ENCODE results near the gene ZNF888. TPM values are rescaled to one million over a fixed set of nuclear protein-coding genes. Genes with fewer than 3 reads are reported as not detected.

The ZNF888 gene
- total and polyA plus RNA-seq, 2 experiments from 2014 or later, result 2.3 to 8.3 TPM

DNA sequence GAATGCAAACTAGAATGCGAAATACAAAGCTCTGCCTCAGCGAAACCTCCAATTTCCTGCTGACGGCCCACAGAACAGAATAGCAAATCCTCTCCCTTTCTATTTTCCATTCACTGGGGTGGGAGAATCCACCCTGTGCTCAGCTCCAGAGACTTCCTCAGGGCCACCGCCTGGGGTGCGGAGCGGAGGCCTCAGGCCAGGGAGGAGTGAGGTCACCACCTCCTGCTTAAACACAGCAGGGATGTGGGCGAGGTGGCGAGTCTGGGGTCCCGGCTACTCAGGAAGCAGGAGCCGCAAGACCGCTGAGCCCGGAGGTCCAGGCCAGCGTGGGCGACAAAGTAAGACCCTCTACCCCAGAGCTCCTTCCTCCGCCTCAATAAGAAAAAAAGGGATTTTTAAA lies 25.1 kb downstream of the ZNF888 start (continued):
- TF ChIP-seq CTCF (conservative IDR thresholded peaks at IDR 0.05; ENCODE audit: low read depth in 2 of 2), result no peak

- H3K4me3 Mint-ChIP-seq, result peak within 1 kb of the TSS; percentile 93
- no peaks in the 10 kb centered on the region for H3K27me3 ChIP-seq (ENCODE audit: insufficient read depth)
- DNase-seq (ENCODE audit: low spot score), result peak; percentile 99
- ATAC-seq, result peak; percentile 96
- no peaks in the 10 kb centered on the region for H3K9me2 ChIP-seq (ENCODE audit: insufficient read depth)
- H3K4me2 ChIP-seq, result peak within 1 kb of the TSS; percentile 95
- peak within 1 kb of the TSS; percentile 52 for H2AFZ ChIP-seq
- H3K4me1 ChIP-seq (ENCODE audit: insufficient read depth), result peaks cover 19% of the 10 kb centered on the region
- peaks cover 41% of the 10 kb centered on the region for H3K79me2 ChIP-seq (replicated peaks; ENCODE audit: insufficient read depth)
- H3K27ac Mint-ChIP-seq, result peak within 1 kb of the TSS; percentile 99
- H3F3A ChIP-seq (replicated peaks; ENCODE audit: low read depth), result no peaks in the 10 kb centered on the region; the same call in 1 of the 2 replicates
- H3K36me3 ChIP-seq (ENCODE audit: insufficient read depth), result peaks cover 9% of the 10 kb centered on the region
- peaks cover 10% of the 10 kb centered on the region for H3K27me3 Mint-ChIP-seq (ENCODE audit: insufficient read depth, low read depth, poor library complexity)
- peak within 1 kb of the TSS; percentile 95 for H3K27ac ChIP-seq (ENCODE audit: low read depth)
- H3K36me3 Mint-ChIP-seq (ENCODE audit: low read depth), result peaks cover 31% of the 10 kb centered on the region
- peaks cover 19% of the 10 kb centered on the region for H3K4me1 Mint-ChIP-seq
- peak within 1 kb of the TSS; percentile 97 for H3K4me3 ChIP-seq
- H3K9me3 Mint-ChIP-seq, result peaks cover 2% of the 10 kb centered on the region; the same call in 2 of the 3 replicates
- peaks cover 16% of the 10 kb centered on the region; the same call in 1 of the 2 replicates for H4K20me1 ChIP-seq (replicated peaks; ENCODE audit: insufficient read depth)
- no peak for TF ChIP-seq EZH2 (IDR thresholded peaks at IDR 0.05; ENCODE audit: low read depth, unreplicated experiment)
- no peak for TF ChIP-seq JUNB (IDR thresholded peaks at IDR 0.05; ENCODE audit: unreplicated experiment)
- TF ChIP-seq STAT1 (IDR thresholded peaks at IDR 0.05; ENCODE audit: unreplicated experiment), result no peak
- TF ChIP-seq ZNF331 (CRISPR knock-in tag; IDR thresholded peaks at IDR 0.05; ENCODE audit: low read depth), result no peak
- no peak for TF ChIP-seq ZNF114 (CRISPR knock-in tag; IDR thresholded peaks at IDR 0.05)
- TF ChIP-seq POLR2AphosphoS5 (IDR thresholded peaks at IDR 0.05; ENCODE audit: low read depth), result peak; percentile 96
- TF ChIP-seq CREB1 (CRISPR knock-in tag; IDR thresholded peaks at IDR 0.05; ENCODE audit: low read depth), result no peak
- no peak for TF ChIP-seq EZH2phosphoT487 (IDR thresholded peaks at IDR 0.05; ENCODE audit: unreplicated experiment)
These were observed 25.9 kb downstream of the ZNF888 start, which contains the start of gene ZNF320 for GRCh38 chr19:52897138-52897935. ZNF320 (minus strand) TSS chr19:52897635; CDS start chr19:52890255, 7,380 bp downstream.

DNA sequence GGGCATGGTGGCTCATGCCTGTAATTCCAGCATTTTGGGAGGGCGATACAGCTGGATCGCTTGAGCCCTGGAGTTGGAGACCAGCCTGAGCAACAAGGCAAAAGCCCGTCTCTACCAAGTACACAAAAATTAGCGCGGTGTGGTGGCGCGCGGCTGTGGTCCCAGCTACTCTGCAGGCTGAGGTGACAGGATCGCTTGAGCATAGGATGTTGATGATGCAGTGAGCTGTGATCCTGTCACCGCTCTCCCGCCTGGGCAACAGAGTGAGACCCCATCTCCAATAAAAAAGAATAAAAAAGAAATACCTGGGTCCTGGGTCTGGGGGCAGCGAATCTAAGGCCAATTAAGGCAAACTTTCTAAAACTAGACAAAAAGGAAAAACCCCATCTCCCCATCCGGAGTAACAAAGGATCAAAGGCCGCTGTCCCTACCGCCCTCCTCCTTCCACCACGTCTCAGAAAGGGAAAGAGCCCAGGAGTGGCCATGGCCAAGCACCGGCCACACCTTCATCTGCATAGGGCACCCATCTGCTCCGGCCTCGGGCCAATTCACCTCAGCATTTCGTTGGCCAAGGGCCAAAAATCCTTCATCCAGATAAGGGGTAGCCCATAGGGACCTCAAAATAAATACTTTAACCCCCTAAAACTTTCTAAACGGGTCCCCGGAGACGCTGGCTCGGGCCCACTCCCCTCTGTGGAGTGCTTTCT lies 26.6 kb downstream of the ZNF888 start:
- Mint-ChIP-seq H3K27ac (peak overlapping the region; percentile 99), H3K4me1 (peaks cover 14% of the 10 kb centered on the region), H3K36me3 (ENCODE audit: low read depth) (peaks cover 34% of the 10 kb centered on the region), H3K9me3 (peaks cover 2% of the 10 kb centered on the region; the same call in 2 of the 3 replicates), H3K27me3 (ENCODE audit: insufficient read depth, low read depth, poor library complexity) (peaks cover 7% of the 10 kb centered on the region), H3K4me3 (peak overlapping the region; percentile 93)
- peaks cover 44% of the 10 kb centered on the region for H3K79me2 ChIP-seq (replicated peaks; ENCODE audit: insufficient read depth)
- peaks cover 14% of the 10 kb centered on the region for H3K4me1 ChIP-seq (ENCODE audit: insufficient read depth)
- H4K20me1 ChIP-seq (replicated peaks; ENCODE audit: insufficient read depth), result peaks cover 16% of the 10 kb centered on the region; the same call in 1 of the 2 replicates
- peak overlapping the region; percentile 34 for H2AFZ ChIP-seq
- peak; percentile 47 for DNase-seq (ENCODE audit: low spot score)
- peak overlapping the region; percentile 97 for H3K4me3 ChIP-seq
- peak overlapping the region; percentile 95 for H3K4me2 ChIP-seq
- H3K9me2 ChIP-seq (ENCODE audit: insufficient read depth), result no peaks in the 10 kb centered on the region
- no peak for TF ChIP-seq EZH2phosphoT487 (IDR thresholded peaks at IDR 0.05; ENCODE audit: unreplicated experiment)
- peak overlapping the region; percentile 95 for H3K27ac ChIP-seq (ENCODE audit: low read depth)
- ATAC-seq, result peak; percentile 47
- no peaks in the 10 kb centered on the region for H3K27me3 ChIP-seq (ENCODE audit: insufficient read depth)
- no peaks in the 10 kb centered on the region; the same call in 1 of the 2 replicates for H3F3A ChIP-seq (replicated peaks; ENCODE audit: low read depth)
- H3K36me3 ChIP-seq (ENCODE audit: insufficient read depth), result peaks cover 9% of the 10 kb centered on the region

All from GM23338 (cell line).